Esophagus muscularis mucosa (tissue), 3 donors: ENCODE data around the gene SACS.

ENCODE experiments used
- CTCF ChIP-seq, 3 experiments: fragments of 200-600 bp in 2 of 3; fragments of 450-650 bp in 1 of 3; sonication (generic) in 2 of 3; IDR thresholded peaks; one replicate each; pipeline ENCODE4 v1.5.1; 2017 to 2019; ENCODE audit warnings: antibody characterized with exemption in 3 of 3, mild to moderate bottlenecking in 2 of 3, moderate library complexity in 1 of 3
- POLR2A ChIP-seq: fragments of 450-650 bp; IDR thresholded peaks from one replicate; pipeline ENCODE4 v1.6.1; 2017; ENCODE audit warnings: antibody characterized with exemption, moderate library complexity, mild to moderate bottlenecking, low read depth
- POLR2AphosphoS5 ChIP-seq, 2 donors: sonication (generic); formaldehyde crosslinking; IDR thresholded peaks; one replicate each; pipeline ENCODE4 v1.6.1; 2017; ENCODE audit warnings: antibody characterized with exemption in 2 of 2

GRCh38 chr13:23392925-23393645 is 40.4 kb downstream of the SACS start:
- TF ChIP-seq CTCF (IDR thresholded peaks at IDR 0.05) (no peak), POLR2AphosphoS5 (IDR thresholded peaks at IDR 0.05) (no peak), POLR2A (no peak)
